ENCODE data around the gene NDUFAF3. TPM values are rescaled to one million over a fixed set of nuclear protein-coding genes. Genes with fewer than 3 reads are reported as not detected.
A peak's percentile ranks its signal among the peaks of the same experiment; 100 is the strongest.

Gene NDUFAF3, protein sequence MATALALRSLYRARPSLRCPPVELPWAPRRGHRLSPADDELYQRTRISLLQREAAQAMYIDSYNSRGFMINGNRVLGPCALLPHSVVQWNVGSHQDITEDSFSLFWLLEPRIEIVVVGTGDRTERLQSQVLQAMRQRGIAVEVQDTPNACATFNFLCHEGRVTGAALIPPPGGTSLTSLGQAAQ
- total RNA-seq, result 10 to 100 TPM; 50.8 to 88.1 (median 54.1) TPM

DNA sequence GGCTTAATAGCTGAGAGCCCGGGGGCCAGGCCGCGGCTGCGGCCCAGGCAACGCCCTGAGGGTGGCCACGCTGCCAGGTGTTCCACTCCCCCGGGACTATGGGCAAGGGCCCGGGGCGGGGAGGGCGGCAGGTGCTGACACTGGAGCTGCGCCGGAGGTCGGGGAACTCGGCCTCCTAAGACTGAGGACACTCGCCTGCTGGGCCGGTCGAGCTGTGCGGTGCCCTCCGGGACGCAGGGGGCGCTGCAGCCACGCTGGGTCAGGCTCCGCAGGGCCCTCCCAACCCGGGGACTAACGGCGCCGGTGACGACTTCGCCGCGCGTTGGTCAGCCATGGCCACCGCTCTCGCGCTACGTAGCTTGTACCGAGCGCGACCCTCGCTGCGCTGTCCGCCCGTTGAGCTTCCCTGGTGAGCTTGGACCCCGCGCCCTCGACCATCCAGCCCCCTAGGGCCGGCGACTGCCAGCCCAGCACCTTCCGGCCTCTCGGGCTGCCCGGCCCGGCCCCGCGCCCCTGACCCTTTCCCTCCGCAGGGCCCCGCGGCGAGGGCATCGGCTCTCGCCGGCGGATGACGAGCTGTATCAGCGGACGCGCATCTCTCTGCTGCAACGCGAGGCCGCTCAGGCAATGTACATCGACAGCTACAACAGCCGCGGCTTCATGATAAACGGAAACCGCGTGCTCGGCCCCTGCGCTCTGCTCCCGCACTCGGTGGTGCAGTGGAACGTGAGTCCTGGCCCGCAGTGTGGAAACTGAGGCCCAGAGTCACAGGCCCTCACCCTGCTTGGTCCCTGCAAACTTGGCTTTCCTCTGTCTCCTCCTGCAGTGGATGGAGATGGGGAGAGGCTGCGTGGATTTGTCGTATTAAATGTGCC, at the start of gene NDUFAF3:
NDUFAF3 (plus strand) TSS at position 309 of the 875 bp plus-strand sequence; CDS start at position 333, 24 bp downstream.
- Histone ChIP-seq H3K27me3 (no peaks in the 10 kb centered on the region), H3K4me1 (peaks cover 36 to 82% (median 37%) of the 10 kb centered on the region in 3 donors), H3K9me3 (no peaks in the 10 kb centered on the region), H3K4me3 (peak within 1 kb of the TSS; percentile 66 to 99 (median 93)), H3K27ac (peak within 1 kb of the TSS; percentile 97 to 100 (median 99)), H3K36me3 (peaks cover 28 to 44% (median 32%) of the 10 kb centered on the region in 3 donors)
- intact Hi-C loops (cut with DNase I), result loop anchor here (10.0 kb wide), 1 partner anchor 73 kb away; the partner anchor contains the start of gene QRICH1
- TF ChIP-seq POLR2A (IDR thresholded peaks at IDR 0.05), result peak in 2 of 4 donors; percentile 88 to 89
- TF ChIP-seq, protein P1, sequence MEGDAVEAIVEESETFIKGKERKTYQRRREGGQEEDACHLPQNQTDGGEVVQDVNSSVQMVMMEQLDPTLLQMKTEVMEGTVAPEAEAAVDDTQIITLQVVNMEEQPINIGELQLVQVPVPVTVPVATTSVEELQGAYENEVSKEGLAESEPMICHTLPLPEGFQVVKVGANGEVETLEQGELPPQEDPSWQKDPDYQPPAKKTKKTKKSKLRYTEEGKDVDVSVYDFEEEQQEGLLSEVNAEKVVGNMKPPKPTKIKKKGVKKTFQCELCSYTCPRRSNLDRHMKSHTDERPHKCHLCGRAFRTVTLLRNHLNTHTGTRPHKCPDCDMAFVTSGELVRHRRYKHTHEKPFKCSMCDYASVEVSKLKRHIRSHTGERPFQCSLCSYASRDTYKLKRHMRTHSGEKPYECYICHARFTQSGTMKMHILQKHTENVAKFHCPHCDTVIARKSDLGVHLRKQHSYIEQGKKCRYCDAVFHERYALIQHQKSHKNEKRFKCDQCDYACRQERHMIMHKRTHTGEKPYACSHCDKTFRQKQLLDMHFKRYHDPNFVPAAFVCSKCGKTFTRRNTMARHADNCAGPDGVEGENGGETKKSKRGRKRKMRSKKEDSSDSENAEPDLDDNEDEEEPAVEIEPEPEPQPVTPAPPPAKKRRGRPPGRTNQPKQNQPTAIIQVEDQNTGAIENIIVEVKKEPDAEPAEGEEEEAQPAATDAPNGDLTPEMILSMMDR (IDR thresholded peaks at IDR 0.05), result peak; percentile 92 to 98 (median 96)
- peak; percentile 77 for DNase-seq
- 0% methylated on average over 3 to 6 of the region's 83 CpGs for WGBS, 2 donors

DNA sequence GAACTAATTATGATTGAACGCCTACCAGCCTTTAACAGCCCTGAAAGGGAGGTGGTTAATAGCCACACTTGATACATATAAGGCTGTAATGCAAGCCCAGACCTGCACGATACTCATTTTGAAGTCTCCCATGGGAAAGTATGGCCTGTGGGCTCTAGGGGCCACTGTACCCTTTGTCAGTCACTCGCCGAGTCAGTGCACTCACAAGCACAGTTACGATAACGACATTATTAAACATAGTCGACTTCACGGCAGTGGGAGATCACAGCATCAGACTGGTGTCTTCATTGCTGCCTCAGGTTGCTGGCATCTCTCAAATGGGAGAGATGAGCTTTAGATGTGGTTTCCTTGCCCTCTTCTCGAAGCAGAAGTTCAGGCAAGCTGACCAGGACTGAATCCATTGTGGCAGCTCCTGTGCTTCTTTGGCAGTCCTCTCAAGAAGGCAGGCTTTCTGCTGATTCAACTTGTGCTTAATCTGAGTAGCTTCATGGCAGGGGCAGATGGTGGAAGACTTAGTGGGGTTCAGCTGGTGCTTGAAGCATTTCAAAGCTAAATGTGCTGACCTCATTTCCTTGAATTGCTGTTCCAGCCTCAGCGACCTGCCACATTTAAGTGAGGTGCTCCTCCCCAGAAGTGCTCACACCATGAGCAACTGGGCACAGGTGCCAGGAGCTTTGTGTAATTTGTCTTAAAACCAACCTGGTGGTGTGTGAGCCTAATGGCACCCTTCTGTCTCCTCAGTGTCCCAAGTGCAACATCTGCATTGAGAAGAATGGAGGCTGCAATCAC, 47.7 kb upstream of the NDUFAF3 start:
- no peak for TF ChIP-seq POLR2A (IDR thresholded peaks at IDR 0.05)
- TF ChIP-seq, protein P1 (IDR thresholded peaks at IDR 0.05), result no peak
- no peaks in the 10 kb centered on the region for H3K27me3 ChIP-seq
- peaks cover 0 to 17% (median 0%) of the 10 kb centered on the region in 3 donors for H3K4me1 ChIP-seq
- no peaks in the 10 kb centered on the region for H3K9me3 ChIP-seq
- no peak overlapping the region for H3K4me3 ChIP-seq
- peaks cover 16 to 100% (median 65%) of the 10 kb centered on the region in 3 donors for H3K36me3 ChIP-seq
- no peak overlapping the region for H3K27ac ChIP-seq
- intact Hi-C loops (cut with DNase I), result no loop called here
- WGBS, 2 donors, result 81 to 90% methylated on average over 4 to 10 of the region's 10 CpGs
- DNase-seq, result no peak

DNA sequence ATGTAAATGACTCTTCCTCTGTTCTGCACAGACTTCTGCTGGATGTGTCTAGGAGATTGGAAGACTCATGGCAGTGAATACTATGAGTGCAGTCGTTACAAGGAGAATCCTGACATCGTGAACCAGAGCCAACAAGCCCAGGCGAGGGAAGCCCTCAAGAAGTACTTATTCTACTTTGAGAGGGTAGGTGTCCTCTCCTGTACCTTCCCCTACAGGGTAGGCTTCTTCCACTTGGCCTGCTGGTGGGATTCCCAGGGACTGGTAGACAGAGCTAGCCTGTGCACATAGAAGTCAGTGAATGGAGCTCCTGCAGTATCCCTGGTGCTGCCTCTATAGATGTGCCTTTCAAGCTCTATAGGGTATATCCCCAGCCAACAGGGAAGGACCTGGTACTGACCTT, 42.5 kb upstream of the NDUFAF3 start:
- Histone ChIP-seq H3K27ac (no peak overlapping the region), H3K36me3 (peaks cover 29 to 100% (median 56%) of the 10 kb centered on the region in 3 donors), H3K4me1 (peaks cover 0 to 9% (median 0%) of the 10 kb centered on the region in 3 donors), H3K9me3 (no peaks in the 10 kb centered on the region), H3K4me3 (no peak overlapping the region), H3K27me3 (no peaks in the 10 kb centered on the region)
- 93 to 100% methylated on average over 2 to 3 of the region's 3 CpGs for whole genome bisulfite sequencing, 2 donors
- TF ChIP-seq, protein P1 (IDR thresholded peaks at IDR 0.05), result no peak
- no peak for TF ChIP-seq POLR2A (IDR thresholded peaks at IDR 0.05)
- intact Hi-C loops (cut with DNase I), result no loop called here
- no peak for DNase-seq

DNA sequence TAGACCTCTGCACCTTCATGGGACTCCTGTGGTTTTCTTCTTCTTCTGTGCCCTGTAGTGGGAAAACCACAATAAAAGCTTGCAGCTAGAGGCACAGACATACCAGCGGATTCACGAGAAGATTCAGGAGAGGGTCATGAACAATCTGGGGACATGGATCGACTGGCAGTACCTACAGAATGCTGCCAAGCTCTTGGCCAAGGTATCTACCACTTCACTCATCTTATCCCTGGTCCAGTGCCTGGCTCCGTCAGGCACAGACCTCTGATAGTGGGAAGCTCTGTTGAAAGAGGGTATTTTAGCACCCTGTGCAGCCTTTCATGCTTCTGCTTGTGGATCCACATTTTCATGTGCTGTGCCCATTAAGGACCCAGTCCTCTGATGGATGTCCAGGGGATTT, 41.6 kb upstream of the NDUFAF3 start:
- 82 to 89% methylated on average over 3 to 4 of the region's 4 CpGs for WGBS, 2 donors
- no peak for TF ChIP-seq POLR2A (IDR thresholded peaks at IDR 0.05)
- TF ChIP-seq, protein P1 (IDR thresholded peaks at IDR 0.05), result no peak
- H3K4me3 ChIP-seq, result no peak overlapping the region
- no peaks in the 10 kb centered on the region for H3K9me3 ChIP-seq
- DNase-seq, result no peak
- no peaks in the 10 kb centered on the region for H3K27me3 ChIP-seq
- no peak overlapping the region for H3K27ac ChIP-seq
- peaks cover 0 to 9% (median 0%) of the 10 kb centered on the region in 3 donors for H3K4me1 ChIP-seq
- intact Hi-C loops (cut with DNase I), result no loop called here
- peaks cover 30 to 100% (median 55%) of the 10 kb centered on the region in 3 donors for H3K36me3 ChIP-seq

Measured in esophagus squamous epithelium (tissue), 5 donors.